Erythroblast (primary cell): Measurements from ENCODE around the gene DIAPH3.

Experiments used
- DNase-seq, 2 experiments: peaks; one replicate each; lab custom pipeline; 2025; lab: John Stamatoyannopoulos, UW
- GATA1 ChIP-seq: IDR thresholded peaks from 2 replicates; pipeline ENCODE4 v1.6.1; 2011; ENCODE audit warnings: low read depth, mild to moderate bottlenecking, control low read depth, low read length, moderate library complexity
- POLR2A ChIP-seq: IDR thresholded peaks from 2 replicates; pipeline ENCODE4 v1.6.1; 2011; ENCODE audit warnings: mild to moderate bottlenecking, low read length

Gene DIAPH3

GRCh38 chr13:59715611-59716010 is 448.1 kb downstream of the DIAPH3 start:
- TF ChIP-seq GATA1 = no peak
- no peak for TF ChIP-seq POLR2A
- peak; percentile 7 to 16 for DNase-seq

DNA sequence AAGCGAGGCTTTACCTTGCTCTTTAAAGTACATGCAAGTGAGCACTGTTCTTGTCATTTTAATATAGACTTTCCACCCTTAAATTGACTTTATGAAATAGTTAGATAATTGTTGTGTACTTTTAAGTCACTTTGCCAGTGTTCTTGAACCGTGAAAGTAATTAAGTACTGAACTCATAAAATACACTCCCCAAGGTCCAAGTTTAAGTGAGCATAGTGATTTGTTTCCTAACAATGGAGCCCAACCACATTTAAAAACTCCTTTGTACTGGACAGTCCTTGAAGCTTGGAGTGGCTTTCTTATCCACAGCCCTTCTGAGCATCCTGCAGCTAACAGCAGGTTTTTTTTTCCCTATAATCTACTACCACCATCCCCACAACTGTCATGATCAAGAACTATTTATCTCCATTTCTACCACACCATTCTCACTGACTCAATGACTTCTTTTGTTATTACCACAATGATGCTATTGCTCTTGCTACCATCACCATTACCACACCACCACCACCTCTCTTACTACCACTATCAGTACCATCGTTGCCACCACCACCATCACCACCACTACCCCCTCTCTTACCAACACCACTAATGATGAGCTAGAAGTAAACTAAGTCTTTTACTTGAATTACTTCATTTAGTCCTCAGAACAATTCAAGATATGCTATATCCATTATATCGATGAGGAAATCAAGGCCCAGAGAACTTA is 452.6 kb downstream of the DIAPH3 start:
- peak in 1 of 2 experiments; percentile 10 for DNase-seq
- no peak for TF ChIP-seq POLR2A
- TF ChIP-seq GATA1 = no peak

GRCh38 chr13:59710416-59710815 is 453.3 kb downstream of the DIAPH3 start:
- TF ChIP-seq GATA1 (no peak), POLR2A (no peak)
- no peak for DNase-seq

GRCh38 chr13:59706101-59706976 is 457.4 kb downstream of the DIAPH3 start:
- TF ChIP-seq GATA1 = no peak
- TF ChIP-seq POLR2A = no peak
- no peak for DNase-seq

- no peak for DNase-seq
- TF ChIP-seq GATA1 (no peak), POLR2A (no peak)
Observed at GRCh38 chr13:59702269-59702668, 461.5 kb downstream of the DIAPH3 start.

DNA sequence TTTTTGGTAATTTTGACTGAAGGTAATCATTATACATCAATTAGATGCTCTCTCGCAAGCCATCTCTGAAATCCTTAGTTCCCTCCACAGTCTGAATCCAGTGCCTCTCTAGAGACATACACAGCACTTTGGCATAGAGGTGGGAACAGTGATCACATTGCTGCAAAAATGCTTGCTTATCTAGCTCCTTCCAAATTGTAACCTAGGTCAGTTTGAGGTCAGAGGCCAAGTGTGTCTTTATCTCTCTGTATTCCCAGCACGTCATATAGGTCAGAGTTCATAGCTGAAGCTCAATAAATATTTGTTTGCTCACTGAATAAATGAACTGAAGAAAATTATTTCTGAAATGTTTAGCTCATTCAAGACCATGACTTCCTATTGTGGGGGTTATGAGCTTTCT is 462.5 kb downstream of the DIAPH3 start:
- TF ChIP-seq POLR2A = no peak
- DNase-seq = peak; percentile 16 to 37

DNA sequence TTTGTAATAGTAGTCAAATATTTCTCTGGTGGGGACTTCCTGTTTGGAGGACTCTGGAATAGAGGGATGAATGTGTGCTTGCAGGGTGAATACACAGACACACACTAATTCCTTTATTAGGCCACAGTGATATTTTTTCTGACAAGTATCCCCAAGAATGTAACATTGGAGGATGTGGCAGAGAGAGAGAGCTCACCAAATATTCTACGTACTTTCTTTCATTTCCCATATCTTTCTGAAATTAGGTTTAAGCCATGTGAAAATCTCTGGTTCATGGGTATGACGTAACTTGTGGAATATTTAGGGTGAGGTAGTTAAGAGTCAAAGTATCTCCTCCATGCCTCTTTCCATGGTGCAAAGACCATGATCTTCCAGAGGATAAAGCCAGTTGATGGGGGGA is 463.4 kb downstream of the DIAPH3 start:
- no peak for DNase-seq
- TF ChIP-seq POLR2A = no peak

- TF ChIP-seq GATA1 = no peak
- TF ChIP-seq POLR2A = no peak
- no peak for DNase-seq
Observed at GRCh38 chr13:59696271-59696670, 467.5 kb downstream of the DIAPH3 start.

GRCh38 chr13:59691501-59692066 is 472.1 kb downstream of the DIAPH3 start:
- DNase-seq = no peak
- TF ChIP-seq GATA1 (no peak), POLR2A (no peak)

- TF ChIP-seq GATA1 (no peak), POLR2A (no peak)
- DNase-seq = no peak
Observed at GRCh38 chr13:59690857-59691500, 472.7 kb downstream of the DIAPH3 start.

GRCh38 chr13:59689057-59689456 is 474.7 kb downstream of the DIAPH3 start:
- DNase-seq = no peak
- no peak for TF ChIP-seq GATA1
- TF ChIP-seq POLR2A = no peak

DNA sequence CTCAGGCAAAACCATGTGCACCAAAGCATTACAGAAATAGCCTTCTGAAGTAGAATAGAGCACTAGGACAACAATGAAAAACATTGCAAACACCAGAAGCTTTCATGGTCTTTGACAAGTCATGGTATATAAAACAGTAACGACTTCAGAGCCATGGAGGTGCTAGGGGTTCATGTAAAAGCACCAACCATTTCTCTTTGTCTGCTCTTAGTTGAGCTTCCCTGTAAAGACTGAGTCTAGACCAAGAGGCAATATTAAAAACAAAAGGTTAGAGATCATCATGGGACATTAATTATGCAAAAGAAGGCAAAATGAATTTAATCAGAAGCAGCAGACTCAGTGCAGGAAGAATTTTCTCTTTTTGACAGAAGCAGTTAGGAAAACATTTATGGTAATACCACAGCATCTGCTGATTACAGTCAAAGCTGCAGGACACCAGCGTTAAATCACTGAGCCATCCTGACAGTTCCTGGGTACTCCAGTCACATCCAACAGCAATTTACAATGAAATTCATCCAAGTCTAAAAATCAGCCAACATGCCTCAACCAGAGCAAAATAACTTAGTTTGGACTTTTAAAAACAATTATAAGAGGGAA is 476.8 kb downstream of the DIAPH3 start:
- no peak for DNase-seq
- TF ChIP-seq POLR2A = no peak
- TF ChIP-seq GATA1 = no peak

GRCh38 chr13:59684105-59684504 is 479.6 kb downstream of the DIAPH3 start:
- TF ChIP-seq GATA1 (no peak), POLR2A (no peak)
- DNase-seq = no peak
